Breast epithelium (tissue), 3 donors: ENCODE measurements around the gene COL5A1.

ENCODE experiments used
- POLR2A ChIP-seq: fragments of 450-650 bp; IDR thresholded peaks from one replicate; pipeline ENCODE4 v1.6.1; 2016; ENCODE audit warnings: antibody characterized with exemption, mild to moderate bottlenecking, moderate library complexity
- POLR2AphosphoS5 ChIP-seq, 3 donors: sonication (generic); formaldehyde crosslinking; IDR thresholded peaks; one replicate each; pipeline ENCODE4 v1.6.1; 2017; ENCODE audit warnings: antibody characterized with exemption in 3 of 3
- TF ChIP-seq, protein P1 (sequence below), 3 donors: fragments of 450-650 bp; IDR thresholded peaks; one replicate each; pipeline ENCODE4 v1.5.1; 2016 to 2017; ENCODE audit warnings: antibody characterized with exemption in 3 of 3, mild to moderate bottlenecking in 3 of 3, moderate library complexity in 3 of 3

DNA sequence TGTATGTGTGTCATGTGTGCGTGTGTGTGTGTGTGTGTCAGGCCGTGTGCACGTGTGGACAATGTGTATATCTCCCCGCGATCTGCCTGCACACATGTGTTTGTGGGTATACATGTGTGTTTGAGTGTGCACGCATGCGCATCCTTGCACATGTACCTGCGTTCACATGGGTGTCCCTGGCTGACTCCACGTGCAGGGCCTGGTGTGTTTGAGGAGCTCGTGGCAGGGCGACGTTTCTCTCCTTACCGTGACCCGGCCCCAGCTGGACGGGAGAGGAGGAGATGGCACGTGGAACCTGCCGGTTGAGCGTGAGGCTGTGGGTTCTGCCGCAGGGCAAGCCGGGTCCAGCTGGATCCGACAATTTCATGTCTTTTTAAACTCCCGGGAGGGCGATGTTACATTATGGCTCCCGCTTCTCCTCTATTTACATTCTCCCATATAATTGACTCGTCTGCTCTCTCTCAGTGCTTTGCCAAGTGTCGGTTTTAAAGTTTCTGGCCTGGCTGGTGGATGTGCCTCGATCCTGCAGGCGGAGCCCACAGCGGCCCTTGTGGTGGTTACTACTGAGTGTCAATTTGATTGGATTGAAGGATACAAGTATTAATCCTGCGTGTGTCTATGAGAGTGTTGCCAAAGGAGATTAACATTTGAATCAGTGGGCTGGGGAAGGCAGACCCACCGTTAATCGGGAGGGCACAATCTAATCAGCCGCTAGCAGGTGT lies 5.9 kb downstream of the COL5A1 start:
- TF ChIP-seq, protein P1, sequence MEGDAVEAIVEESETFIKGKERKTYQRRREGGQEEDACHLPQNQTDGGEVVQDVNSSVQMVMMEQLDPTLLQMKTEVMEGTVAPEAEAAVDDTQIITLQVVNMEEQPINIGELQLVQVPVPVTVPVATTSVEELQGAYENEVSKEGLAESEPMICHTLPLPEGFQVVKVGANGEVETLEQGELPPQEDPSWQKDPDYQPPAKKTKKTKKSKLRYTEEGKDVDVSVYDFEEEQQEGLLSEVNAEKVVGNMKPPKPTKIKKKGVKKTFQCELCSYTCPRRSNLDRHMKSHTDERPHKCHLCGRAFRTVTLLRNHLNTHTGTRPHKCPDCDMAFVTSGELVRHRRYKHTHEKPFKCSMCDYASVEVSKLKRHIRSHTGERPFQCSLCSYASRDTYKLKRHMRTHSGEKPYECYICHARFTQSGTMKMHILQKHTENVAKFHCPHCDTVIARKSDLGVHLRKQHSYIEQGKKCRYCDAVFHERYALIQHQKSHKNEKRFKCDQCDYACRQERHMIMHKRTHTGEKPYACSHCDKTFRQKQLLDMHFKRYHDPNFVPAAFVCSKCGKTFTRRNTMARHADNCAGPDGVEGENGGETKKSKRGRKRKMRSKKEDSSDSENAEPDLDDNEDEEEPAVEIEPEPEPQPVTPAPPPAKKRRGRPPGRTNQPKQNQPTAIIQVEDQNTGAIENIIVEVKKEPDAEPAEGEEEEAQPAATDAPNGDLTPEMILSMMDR (IDR thresholded peaks at IDR 0.05): no peak
- no peak for TF ChIP-seq POLR2A
- no peak for TF ChIP-seq POLR2AphosphoS5 (IDR thresholded peaks at IDR 0.05)
